ENCODE results near the gene LRRC3. TPM values are rescaled to one million over a fixed set of nuclear protein-coding genes. Genes with fewer than 3 reads are reported as not detected.

LRRC3 gene
- total and polyA plus RNA-seq, 7 donors: 0.08 to 1.1 (median 0.22) TPM

DNA sequence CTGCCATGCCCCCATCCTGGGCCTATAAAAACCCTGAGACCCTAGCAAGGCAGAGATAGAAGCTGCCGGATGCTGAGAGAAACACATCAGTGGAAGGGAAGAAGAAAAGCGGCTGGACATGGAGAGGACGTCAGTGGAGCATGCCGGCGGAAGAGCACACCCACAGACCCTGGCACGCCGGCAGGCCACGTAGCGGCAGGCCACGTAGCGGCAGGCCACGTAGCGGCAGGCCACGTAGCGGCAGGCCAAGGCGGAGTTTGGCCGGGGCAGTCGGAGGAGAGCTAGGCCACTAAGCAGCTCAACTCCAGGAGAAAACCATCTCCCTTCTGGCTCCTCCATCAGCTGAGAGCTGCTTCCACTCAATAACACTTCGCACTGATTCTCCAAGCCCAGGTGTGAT, 35.1 kb downstream of the LRRC3 start:
- DNase-seq: no peak
- Histone ChIP-seq H3K4me1 (no peaks in the 10 kb centered on the region), H3K36me3 (ENCODE audit: insufficient read depth in 1 of 2, low read depth in 1 of 2) (no peaks in the 10 kb centered on the region), H3K27ac (no peak overlapping the region), H3K4me3 (no peak overlapping the region), H3K27me3 (ENCODE audit: insufficient read depth in 3 of 3, low read length in 2 of 3) (peaks cover 0 to 14% (median 9%) of the 10 kb centered on the region in 3 donors), H3K9me3 (no peaks in the 10 kb centered on the region)
- intact Hi-C loops (cut with DNase I): no loop called here
- no peak for ATAC-seq
- WGBS, 3 donors: 93 to 96% (median 94%) methylated on average over 19 of the region's 19 CpGs
- TF ChIP-seq, protein P1, sequence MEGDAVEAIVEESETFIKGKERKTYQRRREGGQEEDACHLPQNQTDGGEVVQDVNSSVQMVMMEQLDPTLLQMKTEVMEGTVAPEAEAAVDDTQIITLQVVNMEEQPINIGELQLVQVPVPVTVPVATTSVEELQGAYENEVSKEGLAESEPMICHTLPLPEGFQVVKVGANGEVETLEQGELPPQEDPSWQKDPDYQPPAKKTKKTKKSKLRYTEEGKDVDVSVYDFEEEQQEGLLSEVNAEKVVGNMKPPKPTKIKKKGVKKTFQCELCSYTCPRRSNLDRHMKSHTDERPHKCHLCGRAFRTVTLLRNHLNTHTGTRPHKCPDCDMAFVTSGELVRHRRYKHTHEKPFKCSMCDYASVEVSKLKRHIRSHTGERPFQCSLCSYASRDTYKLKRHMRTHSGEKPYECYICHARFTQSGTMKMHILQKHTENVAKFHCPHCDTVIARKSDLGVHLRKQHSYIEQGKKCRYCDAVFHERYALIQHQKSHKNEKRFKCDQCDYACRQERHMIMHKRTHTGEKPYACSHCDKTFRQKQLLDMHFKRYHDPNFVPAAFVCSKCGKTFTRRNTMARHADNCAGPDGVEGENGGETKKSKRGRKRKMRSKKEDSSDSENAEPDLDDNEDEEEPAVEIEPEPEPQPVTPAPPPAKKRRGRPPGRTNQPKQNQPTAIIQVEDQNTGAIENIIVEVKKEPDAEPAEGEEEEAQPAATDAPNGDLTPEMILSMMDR (IDR thresholded peaks at IDR 0.05): no peak

DNA sequence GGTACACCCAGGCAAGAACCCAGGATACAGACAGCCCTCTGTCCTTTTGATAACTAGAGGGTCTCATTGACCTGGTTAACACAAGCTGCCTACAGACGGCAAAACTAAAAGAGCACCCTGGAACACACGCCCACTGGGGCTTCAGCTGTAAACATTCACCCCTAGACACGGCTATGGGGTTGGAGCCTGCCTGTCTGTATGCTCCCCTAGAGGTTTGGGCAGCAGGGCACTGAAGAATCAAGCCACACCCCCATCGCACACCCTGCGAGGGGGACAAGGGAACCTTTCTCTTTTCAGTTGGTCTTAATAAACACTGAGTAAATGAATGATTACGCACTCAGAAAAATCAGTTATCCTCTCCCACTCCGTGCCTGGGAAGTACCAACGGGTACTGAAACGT, 35.5 kb downstream of the LRRC3 start:
- H3K9me3 ChIP-seq: no peaks in the 10 kb centered on the region
- H3K36me3 ChIP-seq (ENCODE audit: insufficient read depth in 1 of 2, low read depth in 1 of 2): no peaks in the 10 kb centered on the region
- no peak overlapping the region for H3K27ac ChIP-seq
- H3K27me3 ChIP-seq (ENCODE audit: insufficient read depth in 3 of 3, low read length in 2 of 3): peaks cover 0 to 16% (median 9%) of the 10 kb centered on the region in 3 donors
- whole genome bisulfite sequencing, 3 donors: 80 to 85% (median 80%) methylated on average over 9 of the region's 9 CpGs
- H3K4me1 ChIP-seq: no peaks in the 10 kb centered on the region
- H3K4me3 ChIP-seq: no peak overlapping the region
- intact Hi-C loops (cut with DNase I): no loop called here
- DNase-seq (no peak), ATAC-seq (no peak)
- TF ChIP-seq, protein P1 (IDR thresholded peaks at IDR 0.05): no peak

DNA sequence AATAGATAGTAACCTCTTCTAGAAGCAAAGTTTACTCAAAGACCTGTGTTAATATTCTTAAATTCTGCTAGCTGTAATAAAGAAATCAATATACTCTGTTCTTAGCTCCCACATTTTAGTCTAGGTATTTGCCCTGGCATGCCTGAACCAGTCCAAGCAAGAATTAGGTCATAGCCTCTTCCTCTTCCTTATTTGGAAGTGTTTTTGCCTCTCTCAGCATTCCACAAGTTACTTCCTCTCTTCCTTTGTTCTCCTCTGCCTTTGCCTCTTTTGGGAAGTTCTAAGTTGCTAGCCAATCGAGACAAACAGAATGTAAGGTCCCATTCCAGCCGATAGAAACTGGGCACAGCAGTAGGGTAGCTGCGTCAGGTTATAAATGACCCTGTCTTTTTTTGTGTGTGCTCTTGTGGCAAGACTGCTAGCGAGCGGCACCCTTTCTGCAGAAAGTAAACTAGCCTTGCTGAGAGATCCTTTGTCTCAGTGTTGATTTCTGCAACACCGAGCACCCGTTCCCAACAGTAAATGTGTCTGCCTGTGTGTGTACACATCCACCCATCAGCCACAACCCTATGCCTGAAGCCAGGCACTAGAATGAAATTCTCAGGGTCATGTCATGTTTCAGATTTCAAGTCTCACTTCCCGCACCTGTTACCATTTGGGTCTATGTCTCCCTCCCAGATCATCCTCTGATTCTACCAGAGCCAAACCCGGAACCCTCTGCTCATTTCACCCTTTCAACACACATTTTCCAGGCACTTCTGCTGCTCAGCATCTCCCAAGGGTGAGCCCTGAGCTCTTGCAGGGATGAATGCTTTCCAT, 37.5 kb downstream of the LRRC3 start:
- intact Hi-C loops (cut with DNase I): no loop called here

DNA sequence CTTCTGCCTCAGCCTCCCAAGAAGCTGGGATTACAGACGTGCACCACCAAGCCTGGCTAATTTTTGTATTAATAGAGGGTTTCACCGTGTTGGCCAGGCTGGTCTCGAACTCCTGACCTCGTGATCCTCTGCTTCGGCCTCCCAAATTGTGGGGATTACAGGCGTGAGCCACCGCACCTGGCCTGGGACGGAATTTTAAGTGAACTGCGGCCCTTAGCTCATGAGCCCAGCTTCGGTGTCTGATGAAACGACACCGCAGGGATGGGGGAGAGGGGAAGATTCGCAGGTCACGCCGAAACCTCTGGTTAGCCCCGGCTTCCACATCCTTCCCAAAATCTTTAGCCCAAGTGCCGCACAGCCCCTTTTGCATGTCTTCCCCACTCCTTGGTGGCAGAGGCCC, 39.1 kb downstream of the LRRC3 start:
- Histone ChIP-seq H3K36me3 (ENCODE audit: insufficient read depth in 1 of 2, low read depth in 1 of 2) (no peaks in the 10 kb centered on the region), H3K4me1 (no peaks in the 10 kb centered on the region), H3K27me3 (ENCODE audit: insufficient read depth in 3 of 3, low read length in 2 of 3) (peaks cover 0 to 46% (median 15%) of the 10 kb centered on the region in 3 donors), H3K9me3 (no peaks in the 10 kb centered on the region), H3K27ac (no peak overlapping the region), H3K4me3 (no peak overlapping the region)
- peak in 1 of 2 donors; percentile 29 for DNase-seq
- intact Hi-C loops (cut with DNase I): no loop called here
- ATAC-seq: no peak
- 89 to 93% (median 93%) methylated on average over 17 of the region's 17 CpGs for WGBS, 3 donors
- TF ChIP-seq, protein P1 (IDR thresholded peaks at IDR 0.05): no peak

More for the DNA sequence above, 37.5 kb downstream of the LRRC3 start:
- H3K27me3 ChIP-seq (ENCODE audit: insufficient read depth in 3 of 3, low read length in 2 of 3): peaks cover 0 to 30% (median 12%) of the 10 kb centered on the region in 3 donors
- TF ChIP-seq, protein P1 (IDR thresholded peaks at IDR 0.05): no peak
- no peak overlapping the region for H3K4me3 ChIP-seq
- H3K36me3 ChIP-seq (ENCODE audit: insufficient read depth in 1 of 2, low read depth in 1 of 2): no peaks in the 10 kb centered on the region
- 85 to 88% (median 87%) methylated on average over 9 of the region's 9 CpGs for WGBS, 3 donors
- H3K9me3 ChIP-seq: no peaks in the 10 kb centered on the region
- no peaks in the 10 kb centered on the region for H3K4me1 ChIP-seq
- ATAC-seq (no peak), DNase-seq (peak in 1 of 2 donors; percentile 14)
- no peak overlapping the region for H3K27ac ChIP-seq

Data from psoas muscle (tissue), 8 donors.